Upper lobe of right lung (tissue), 1 donor: ENCODE results near the gene ARF1. TPM values are rescaled to one million over a fixed set of nuclear protein-coding genes. Genes with fewer than 3 reads are reported as not detected.

Experiments used
- ATAC-seq: fragments of 200-7000 bp; cut with Tn5 transposase; one replicate; pipeline ENCODE4 v1.9.1; 2020; ENCODE audit warnings: mild to moderate bottlenecking, moderate library complexity
- DNase-seq: peaks from one replicate; pipeline ENCODE4 v3.0.0-alpha.2; 2020
- H3K27ac ChIP-seq: fragments of 200-600 bp; one replicate; pipeline ENCODE4 v1.8.0; 2022
- H3K27me3 ChIP-seq: fragments of 200-600 bp; one replicate; pipeline ENCODE4 v1.8.0; 2022; ENCODE audit warnings: mild to moderate bottlenecking
- H3K36me3 ChIP-seq: fragments of 200-600 bp; one replicate; pipeline ENCODE4 v1.8.0; 2022
- H3K4me1 ChIP-seq: fragments of 200-600 bp; one replicate; pipeline ENCODE4 v1.8.0; 2022
- H3K4me3 ChIP-seq: fragments of 200-600 bp; one replicate; pipeline ENCODE4 v1.8.0; 2022; ENCODE audit warnings: mild to moderate bottlenecking
- H3K9me3 ChIP-seq: fragments of 200-600 bp; one replicate; pipeline ENCODE4 v1.8.0; 2022
- intact Hi-C: fragments of 100-400 bp; cut with DNase I; formaldehyde crosslinking; loops from one replicate; pipeline ENCODE4 v1.11.0; 2022
- total RNA-seq: library from RNA; stranded (reverse); fragmentation: NEBNext Ultra II Directional; extraction: Animal tissue kit (Norgen Biotek cat#: 25700); gene quantifications from one replicate; pipeline ENCODE4 v1.2.1, GENCODE V29; 2021
- TF ChIP-seq, protein P1 (sequence below): fragments of 200-600 bp; IDR thresholded peaks from one replicate; pipeline ENCODE4 v1.8.0; 2022; ENCODE audit warnings: antibody characterized with exemption
- donor health status: DM: no; HTN: yes; CAD: no; lungs with severe emphysema.

Gene ARF1
- total RNA-seq, 1 donor from 2014 or later, result 397 TPM

DNA sequence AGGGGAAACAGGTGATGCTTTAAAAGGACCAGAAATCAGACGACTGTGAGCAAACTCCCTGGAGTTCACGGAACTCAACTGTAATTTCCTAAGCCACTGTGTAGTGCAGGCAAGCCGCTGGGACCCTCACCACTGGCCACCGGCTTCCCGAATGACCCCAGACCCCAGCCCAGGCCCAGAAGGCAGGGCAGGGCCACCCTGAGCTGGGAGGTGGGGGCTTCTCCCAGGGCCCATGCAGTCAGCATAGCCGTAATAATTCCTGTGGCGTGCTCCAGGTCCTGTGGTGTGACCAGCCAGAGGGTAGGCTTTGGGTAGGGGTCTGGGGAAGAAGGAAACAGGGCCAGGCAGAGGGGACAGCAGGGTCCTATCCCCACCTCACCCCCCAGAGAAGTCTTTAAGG is 3.5 kb upstream of the ARF1 start:
- DNase-seq, result peak; percentile 41
- no peak for ATAC-seq

DNA sequence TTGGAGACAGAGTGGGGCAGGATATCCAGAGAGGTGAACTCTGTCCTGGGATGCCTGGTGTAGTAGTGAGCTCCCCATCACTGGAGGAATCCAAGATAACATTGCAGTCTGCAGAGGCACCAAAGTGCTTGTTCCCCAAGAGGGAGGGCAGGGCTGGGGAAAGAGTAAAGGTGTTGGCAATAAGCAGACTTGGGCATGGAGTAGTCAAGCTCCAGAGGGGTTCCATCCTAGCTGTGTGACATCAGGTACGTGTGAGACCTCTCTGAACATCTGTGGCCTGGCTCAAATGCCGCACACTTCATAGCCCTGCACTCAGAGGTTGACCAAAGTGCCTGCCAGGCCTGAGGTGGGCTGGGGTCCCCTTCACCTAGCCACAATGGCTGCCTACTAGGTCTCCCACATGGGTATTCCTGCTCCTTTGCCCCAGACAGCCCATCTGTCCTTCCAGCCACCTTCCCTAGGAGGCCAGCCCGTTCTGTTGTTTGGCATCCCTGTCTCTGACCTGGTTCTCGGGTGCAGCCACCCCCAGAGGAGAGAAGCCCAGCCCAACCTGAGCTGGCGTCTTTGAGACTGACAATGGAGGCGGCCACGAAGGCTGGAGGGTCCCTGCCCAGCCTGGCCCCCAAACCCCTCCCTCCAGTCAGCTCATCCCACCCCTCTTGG is 2.8 kb upstream of the ARF1 start:
- no peaks in the 10 kb centered on the region for H3K36me3 ChIP-seq
- intact Hi-C loops, result no loop called here
- ATAC-seq, result no peak
- TF ChIP-seq, protein P1, sequence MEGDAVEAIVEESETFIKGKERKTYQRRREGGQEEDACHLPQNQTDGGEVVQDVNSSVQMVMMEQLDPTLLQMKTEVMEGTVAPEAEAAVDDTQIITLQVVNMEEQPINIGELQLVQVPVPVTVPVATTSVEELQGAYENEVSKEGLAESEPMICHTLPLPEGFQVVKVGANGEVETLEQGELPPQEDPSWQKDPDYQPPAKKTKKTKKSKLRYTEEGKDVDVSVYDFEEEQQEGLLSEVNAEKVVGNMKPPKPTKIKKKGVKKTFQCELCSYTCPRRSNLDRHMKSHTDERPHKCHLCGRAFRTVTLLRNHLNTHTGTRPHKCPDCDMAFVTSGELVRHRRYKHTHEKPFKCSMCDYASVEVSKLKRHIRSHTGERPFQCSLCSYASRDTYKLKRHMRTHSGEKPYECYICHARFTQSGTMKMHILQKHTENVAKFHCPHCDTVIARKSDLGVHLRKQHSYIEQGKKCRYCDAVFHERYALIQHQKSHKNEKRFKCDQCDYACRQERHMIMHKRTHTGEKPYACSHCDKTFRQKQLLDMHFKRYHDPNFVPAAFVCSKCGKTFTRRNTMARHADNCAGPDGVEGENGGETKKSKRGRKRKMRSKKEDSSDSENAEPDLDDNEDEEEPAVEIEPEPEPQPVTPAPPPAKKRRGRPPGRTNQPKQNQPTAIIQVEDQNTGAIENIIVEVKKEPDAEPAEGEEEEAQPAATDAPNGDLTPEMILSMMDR, result no peak
- H3K27me3 ChIP-seq, result no peaks in the 10 kb centered on the region
- peak; percentile 62 for DNase-seq
- peaks cover 21% of the 10 kb centered on the region for H3K4me1 ChIP-seq
- H3K27ac ChIP-seq, result no peak overlapping the region
- H3K4me3 ChIP-seq, result no peak overlapping the region
- H3K9me3 ChIP-seq, result no peaks in the 10 kb centered on the region

More for the DNA sequence above, 3.5 kb upstream of the ARF1 start:
- no peak overlapping the region for H3K27ac ChIP-seq
- peaks cover 14% of the 10 kb centered on the region for H3K4me1 ChIP-seq
- intact Hi-C loops, result no loop called here
- H3K36me3 ChIP-seq, result no peaks in the 10 kb centered on the region
- H3K4me3 ChIP-seq, result no peak overlapping the region
- no peaks in the 10 kb centered on the region for H3K27me3 ChIP-seq
- H3K9me3 ChIP-seq, result no peaks in the 10 kb centered on the region
- TF ChIP-seq, protein P1, result no peak

DNA sequence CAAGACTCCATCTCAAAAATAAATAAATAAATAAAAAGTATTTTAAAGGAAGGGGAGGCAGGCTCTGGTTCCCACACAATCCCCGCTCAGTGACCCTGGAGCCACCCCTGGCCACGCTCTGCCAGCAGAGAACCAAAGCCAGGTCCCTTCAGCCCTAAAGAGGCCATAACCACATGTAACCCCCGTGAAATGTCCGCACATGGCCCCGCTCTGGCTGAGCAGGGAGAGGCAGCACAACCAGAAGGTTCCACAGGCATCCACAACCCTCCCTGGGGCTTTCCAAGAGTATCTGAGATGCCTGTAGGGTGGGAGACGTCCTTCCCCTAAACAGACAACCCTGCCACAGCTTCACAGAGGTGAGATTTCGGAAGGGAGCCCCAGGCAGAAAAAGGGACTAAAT is 1.4 kb upstream of the ARF1 start:
- peak; percentile 56 for DNase-seq
- Histone ChIP-seq H3K4me1 (peaks cover 35% of the 10 kb centered on the region), H3K9me3 (no peaks in the 10 kb centered on the region), H3K27me3 (no peaks in the 10 kb centered on the region), H3K36me3 (no peaks in the 10 kb centered on the region), H3K4me3 (peak overlapping the region; percentile 84), H3K27ac (no peak overlapping the region)
- TF ChIP-seq, protein P1, result no peak
- intact Hi-C loops, result no loop called here
- no peak for ATAC-seq

DNA sequence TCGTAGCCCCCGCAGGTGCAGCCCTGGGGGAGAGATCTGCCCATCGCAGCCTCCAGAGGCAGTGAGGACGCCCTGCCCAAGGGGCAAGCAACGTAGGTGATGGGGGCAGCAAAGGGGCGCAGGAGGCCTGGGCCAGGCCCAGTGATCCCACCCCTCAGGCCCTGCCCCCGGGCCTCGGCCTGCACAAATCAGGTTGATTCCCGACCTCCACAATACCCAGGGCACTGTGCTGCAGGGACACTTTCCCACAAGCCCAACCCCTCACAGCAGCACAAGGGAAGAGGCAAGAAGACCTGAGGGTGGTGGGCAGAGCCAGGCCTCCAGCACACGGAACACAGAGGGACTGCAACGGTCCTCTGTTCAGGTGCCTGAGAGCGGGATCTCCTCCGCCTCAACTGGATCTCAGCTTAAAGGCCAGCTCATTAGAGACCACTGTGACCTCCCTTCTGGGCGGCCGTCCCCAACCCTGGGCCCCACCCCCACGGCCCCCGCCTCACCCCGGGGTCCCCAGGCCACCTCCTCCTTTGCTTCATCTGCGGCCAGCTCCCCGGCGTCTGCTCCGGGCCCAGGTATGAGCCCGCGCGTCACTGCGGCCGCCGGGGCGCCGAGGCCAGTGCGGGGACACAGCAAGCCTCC is 812 bp upstream of the ARF1 start:
- Histone ChIP-seq H3K9me3 (no peaks in the 10 kb centered on the region), H3K36me3 (no peaks in the 10 kb centered on the region), H3K27ac (peak overlapping the region; percentile 99), H3K27me3 (no peaks in the 10 kb centered on the region), H3K4me1 (peaks cover 40% of the 10 kb centered on the region), H3K4me3 (peak overlapping the region; percentile 84)
- TF ChIP-seq, protein P1, result no peak
- DNase-seq (peak; percentile 65), ATAC-seq (peak; percentile 0)
- intact Hi-C loops, result no loop called here

DNA sequence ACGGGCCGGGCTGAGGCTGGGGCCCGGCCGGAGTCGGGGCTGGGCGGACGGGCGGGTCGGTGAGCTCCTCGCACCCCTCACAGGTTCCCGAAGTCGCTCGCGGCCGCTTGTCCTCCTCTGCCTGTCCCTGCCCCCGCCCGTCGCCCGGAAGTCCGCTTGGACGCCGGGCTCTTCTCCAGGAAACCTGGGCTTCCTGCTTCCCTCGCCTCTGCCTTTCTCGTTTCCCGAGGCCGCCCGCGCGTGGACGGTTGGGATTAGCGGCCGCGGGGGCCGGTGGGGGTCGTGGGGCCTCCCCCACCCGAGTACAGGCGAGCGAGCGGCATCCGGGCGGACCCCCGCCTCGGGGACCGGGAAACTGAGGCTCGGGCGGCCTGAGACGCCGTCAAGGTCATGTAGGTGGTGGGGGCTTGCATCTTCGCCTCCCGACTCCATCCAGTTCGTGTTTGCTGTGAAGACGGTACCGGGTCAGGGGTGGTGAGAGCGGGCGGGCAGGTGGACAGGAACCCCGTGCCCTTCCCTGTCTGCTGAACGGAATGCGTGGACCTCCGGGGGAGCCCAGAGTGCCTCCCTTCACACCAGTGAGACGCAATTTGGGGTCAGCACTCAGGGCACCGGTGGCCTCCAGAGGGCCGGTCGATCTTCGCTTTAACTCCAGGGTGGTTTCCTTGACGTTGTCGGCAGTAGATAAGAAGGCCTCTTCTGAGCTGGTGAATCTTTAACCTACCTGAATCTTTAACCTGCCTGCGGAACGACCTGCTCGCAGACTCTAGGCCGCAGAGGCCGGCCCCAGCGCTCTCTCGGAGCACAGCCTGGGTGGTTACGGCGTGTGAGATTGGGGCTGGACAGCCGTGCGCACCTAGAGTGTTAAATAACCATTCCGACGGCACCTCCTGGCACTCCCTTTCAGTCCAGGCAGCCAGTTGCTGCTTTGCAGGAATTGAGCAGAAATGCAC is 686 bp downstream of the ARF1 start:
- peaks cover 1% of the 10 kb centered on the region for H3K36me3 ChIP-seq
- H3K27me3 ChIP-seq, result no peaks in the 10 kb centered on the region
- TF ChIP-seq, protein P1, result no peak
- peaks cover 55% of the 10 kb centered on the region for H3K4me1 ChIP-seq
- H3K4me3 ChIP-seq, result peak overlapping the region; percentile 84
- ATAC-seq (peak; percentile 32), DNase-seq (peak; percentile 87)
- intact Hi-C loops, result no loop called here
- no peaks in the 10 kb centered on the region for H3K9me3 ChIP-seq
- H3K27ac ChIP-seq, result peak overlapping the region; percentile 99
